Measurements from ENCODE around the gene ZNF839. TPM values are rescaled to one million over a fixed set of nuclear protein-coding genes. Genes with fewer than 3 reads are reported as not detected.

ZNF839 gene
- total RNA-seq, 1 donor from 2014 or later: 8.2 TPM

GRCh38 chr14:102360388-102360787 is 40.8 kb downstream of the ZNF839 start:
- peaks cover 13% of the 10 kb centered on the region for H3K4me1 Mint-ChIP-seq (ENCODE audit: low read depth)
- peaks cover 8% of the 10 kb centered on the region for H3K36me3 Mint-ChIP-seq (ENCODE audit: low read depth)
- TF ChIP-seq CTCF (IDR thresholded peaks at IDR 0.05): no peak
- no peak overlapping the region for H3K27ac Mint-ChIP-seq (ENCODE audit: unreplicated experiment)
- no peak overlapping the region for H3K4me3 Mint-ChIP-seq (ENCODE audit: unreplicated experiment)
- H3K27me3 Mint-ChIP-seq (ENCODE audit: low read depth): no peaks in the 10 kb centered on the region
- no peaks in the 10 kb centered on the region for H3K9me3 Mint-ChIP-seq (ENCODE audit: low read depth)
- no peak for DNase-seq (ENCODE audit: low spot score)

GRCh38 chr14:102362084-102362483 is 42.5 kb downstream of the ZNF839 start:
- Mint-ChIP-seq H3K27me3 (ENCODE audit: low read depth) (no peaks in the 10 kb centered on the region), H3K4me3 (ENCODE audit: unreplicated experiment) (peak overlapping the region; percentile 97), H3K9me3 (ENCODE audit: low read depth) (no peaks in the 10 kb centered on the region), H3K36me3 (ENCODE audit: low read depth) (peaks cover 4% of the 10 kb centered on the region), H3K4me1 (ENCODE audit: low read depth) (peaks cover 13% of the 10 kb centered on the region), H3K27ac (ENCODE audit: unreplicated experiment) (peak overlapping the region; percentile 98)
- no peak for TF ChIP-seq CTCF (IDR thresholded peaks at IDR 0.05)
- DNase-seq (ENCODE audit: low spot score): peak; percentile 3

- Mint-ChIP-seq H3K4me3 (ENCODE audit: unreplicated experiment) (peak within 1 kb of the TSS; percentile 97), H3K4me1 (ENCODE audit: low read depth) (peaks cover 13% of the 10 kb centered on the region), H3K27me3 (ENCODE audit: low read depth) (no peaks in the 10 kb centered on the region), H3K27ac (ENCODE audit: unreplicated experiment) (peak within 1 kb of the TSS; percentile 98), H3K36me3 (ENCODE audit: low read depth) (peaks cover 4% of the 10 kb centered on the region), H3K9me3 (ENCODE audit: low read depth) (no peaks in the 10 kb centered on the region)
- TF ChIP-seq CTCF (IDR thresholded peaks at IDR 0.05): no peak
- peak; percentile 99 for DNase-seq (ENCODE audit: low spot score)
Observed at GRCh38 chr14:102362545-102363181, 43.1 kb downstream of the ZNF839 start, which contains the start of the genes CINP and TECPR2. Gene CINP (minus strand): TSS chr14:102362890. CDS start chr14:102362851, 39 bp downstream. Gene TECPR2 (plus strand): TSS chr14:102362941. CDS start chr14:102376722, 13,781 bp downstream.

GRCh38 chr14:102363182-102363943 is 43.8 kb downstream of the ZNF839 start:
- no peaks in the 10 kb centered on the region for H3K9me3 Mint-ChIP-seq (ENCODE audit: low read depth)
- DNase-seq (ENCODE audit: low spot score): peak; percentile 89
- H3K4me1 Mint-ChIP-seq (ENCODE audit: low read depth): peaks cover 13% of the 10 kb centered on the region
- H3K27me3 Mint-ChIP-seq (ENCODE audit: low read depth): no peaks in the 10 kb centered on the region
- TF ChIP-seq CTCF (IDR thresholded peaks at IDR 0.05): no peak
- H3K27ac Mint-ChIP-seq (ENCODE audit: unreplicated experiment): peak overlapping the region; percentile 96
- H3K4me3 Mint-ChIP-seq (ENCODE audit: unreplicated experiment): no peak overlapping the region
- no peaks in the 10 kb centered on the region for H3K36me3 Mint-ChIP-seq (ENCODE audit: low read depth)

GRCh38 chr14:102370305-102370809 is 50.8 kb downstream of the ZNF839 start:
- H3K27ac Mint-ChIP-seq (ENCODE audit: unreplicated experiment): no peak overlapping the region
- no peak for DNase-seq (ENCODE audit: low spot score)
- H3K4me3 Mint-ChIP-seq (ENCODE audit: unreplicated experiment): no peak overlapping the region
- no peak for TF ChIP-seq CTCF (IDR thresholded peaks at IDR 0.05)
- peaks cover 10% of the 10 kb centered on the region for H3K4me1 Mint-ChIP-seq (ENCODE audit: low read depth)
- no peaks in the 10 kb centered on the region for H3K9me3 Mint-ChIP-seq (ENCODE audit: low read depth)
- peaks cover 2% of the 10 kb centered on the region for H3K36me3 Mint-ChIP-seq (ENCODE audit: low read depth)
- H3K27me3 Mint-ChIP-seq (ENCODE audit: low read depth): no peaks in the 10 kb centered on the region
